Right lobe of liver (tissue), 6 donors: ENCODE data around the gene HOXB7. TPM values are rescaled to one million over a fixed set of nuclear protein-coding genes. Genes with fewer than 3 reads are reported as not detected.

Source experiments
- ATAC-seq, 4 donors: fragments of 200-7000 bp; cut with Tn5 transposase; one replicate each; pipeline ENCODE4 v1.9.1; 2020; ENCODE audit warnings: mild to moderate bottlenecking in 4 of 4, moderate library complexity in 4 of 4
- DNase-seq, 3 donors: peaks; one replicate each; pipeline ENCODE4 v3.0.0-alpha.2; 2020
- H3K27ac ChIP-seq, 3 donors: fragments of 200-600 bp; one replicate each; pipeline ENCODE4 v1.8.0; 2022
- H3K27me3 ChIP-seq, 2 donors: fragments of 200-600 bp; one replicate each; pipeline ENCODE4 v1.8.0; 2022
- H3K36me3 ChIP-seq, 4 donors: fragments of 200-600 bp; sonication (generic) in 1 of 4; one replicate each; pipeline versions ENCODE4 v1.5.1 to v1.8.0; 2017 to 2022; ENCODE audit warnings: control low read depth in 1 of 4
- H3K4me1 ChIP-seq, 4 donors: fragments of 200-600 bp; sonication (generic) in 1 of 4; one replicate each; pipeline versions ENCODE4 v1.5.1 to v1.8.0; 2017 to 2022; ENCODE audit warnings: control low read depth in 1 of 4
- H3K4me3 ChIP-seq, 3 donors: fragments of 200-600 bp; one replicate each; pipeline ENCODE4 v1.8.0; 2022
- H3K9me3 ChIP-seq, 4 donors: fragments of 200-600 bp; sonication (generic) in 1 of 4; one replicate each; pipeline versions ENCODE4 v1.5.1 to v1.8.0; 2017 to 2022; ENCODE audit warnings: control low read depth in 1 of 4
- CTCF ChIP-seq, 4 donors: fragments of 200-600 bp in 3 of 4; fragments of 450-650 bp in 1 of 4; IDR thresholded peaks; one replicate each; pipeline versions ENCODE4 v1.5.1 to v1.8.0; 2016 to 2022; ENCODE audit warnings: antibody characterized with exemption in 4 of 4, mild to moderate bottlenecking in 2 of 4
- POLR2A ChIP-seq: fragments of 450-650 bp; IDR thresholded peaks from one replicate; pipeline ENCODE4 v1.6.1; 2017; ENCODE audit warnings: antibody characterized with exemption, mild to moderate bottlenecking
- WGBS: methylation state at CpG from one replicate; pipeline ENCODE4 v1.1.6; 2018; ENCODE audit warnings: low coverage, low lambda C conversion rate; ENCODE audit not compliant: insufficient coverage; ENCODE audit errors: missing lambda C conversion rate; 5-methylcytosine and 5-hydroxymethylcytosine counted together
- intact Hi-C, 2 donors: fragments of 100-400 bp; cut with DNase I; formaldehyde crosslinking; loops; one replicate each; pipeline versions ENCODE4 v1.11.2 to v1.14.1; 2022
- total RNA-seq, 6 experiments: library from RNA; depleted of rRNA in 2 of 6; stranded (reverse); fragments of >200 nt in 2 of 6; fragmentation: NEBNext Ultra II Directional in 3 of 6; extraction: Animal tissue kit (Norgen Biotek cat#: 25700) in 3 of 6; gene quantifications; one replicate each; pipeline versions ENCODE4 v1.1.0 to v1.2.4, GENCODE V29; 2016 to 2023
- donor health status: DM: no; HTN: yes; CAD: no.
- donor health status: DM: no; HTN: no; CAD: no.
- donor health status: DM: no; HTN: no; CAD: no.
- donor health status: DM: no; HTN: yes; CAD: no.
- donor health status: DM: no; HTN: yes; CAD: no.

The HOXB7 gene
- total RNA-seq, 6 experiments from 2014 or later, result 0.16 to 0.79 (median 0.30) TPM; not detected in 2

DNA sequence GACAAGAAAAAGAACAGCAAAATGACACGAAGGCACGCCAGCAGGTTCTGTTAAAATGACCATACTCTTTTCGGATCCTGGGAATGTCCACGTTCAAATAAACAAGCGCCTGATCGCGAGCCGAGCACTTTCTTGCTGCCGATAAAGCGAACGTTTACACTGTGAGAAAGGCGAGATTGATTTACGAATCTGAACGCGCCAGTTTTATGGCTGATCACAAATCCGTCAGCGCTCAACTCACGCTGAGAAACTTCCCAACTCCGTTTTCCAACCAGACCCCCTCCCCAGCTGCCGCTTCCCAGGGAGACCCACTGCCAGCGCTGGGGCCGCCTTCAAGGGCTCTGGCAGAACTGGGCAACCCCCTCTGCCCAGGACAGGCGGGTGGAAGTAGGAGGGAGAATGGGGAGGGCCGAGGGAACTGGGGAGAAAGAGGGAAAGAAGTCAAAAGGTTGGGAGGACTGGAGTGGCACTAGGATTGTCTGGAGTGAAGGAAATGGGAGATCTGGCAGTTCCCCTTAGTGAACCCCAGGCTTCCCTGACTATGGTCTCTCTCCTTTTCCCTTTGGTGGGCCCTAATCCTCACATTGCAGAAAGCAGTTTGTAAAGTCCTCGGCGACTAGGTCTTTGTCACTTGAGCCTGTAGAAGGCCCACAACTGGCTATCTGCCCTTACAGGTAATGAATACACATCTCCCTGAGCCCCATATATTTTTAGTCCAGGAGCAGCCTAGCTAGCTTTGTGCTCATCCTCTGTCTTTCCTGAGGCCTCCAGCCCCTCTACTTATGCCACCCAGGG, 39.6 kb downstream of the HOXB7 start:
- peak overlapping the region; percentile 31 to 43 (median 33) for H3K27ac ChIP-seq
- 14% methylated on average over 21 of the region's 26 CpGs for WGBS
- no peaks in the 10 kb centered on the region for H3K4me1 ChIP-seq
- intact Hi-C loops, result no loop called here
- TF ChIP-seq POLR2A (no peak), CTCF (IDR thresholded peaks at IDR 0.05) (no peak)
- H3K4me3 ChIP-seq, result no peak overlapping the region
- no peaks in the 10 kb centered on the region for H3K9me3 ChIP-seq
- no peaks in the 10 kb centered on the region for H3K36me3 ChIP-seq
- ATAC-seq (no peak), DNase-seq (no peak)
- peaks cover 0 to 11% of the 10 kb centered on the region in 2 donors for H3K27me3 ChIP-seq

DNA sequence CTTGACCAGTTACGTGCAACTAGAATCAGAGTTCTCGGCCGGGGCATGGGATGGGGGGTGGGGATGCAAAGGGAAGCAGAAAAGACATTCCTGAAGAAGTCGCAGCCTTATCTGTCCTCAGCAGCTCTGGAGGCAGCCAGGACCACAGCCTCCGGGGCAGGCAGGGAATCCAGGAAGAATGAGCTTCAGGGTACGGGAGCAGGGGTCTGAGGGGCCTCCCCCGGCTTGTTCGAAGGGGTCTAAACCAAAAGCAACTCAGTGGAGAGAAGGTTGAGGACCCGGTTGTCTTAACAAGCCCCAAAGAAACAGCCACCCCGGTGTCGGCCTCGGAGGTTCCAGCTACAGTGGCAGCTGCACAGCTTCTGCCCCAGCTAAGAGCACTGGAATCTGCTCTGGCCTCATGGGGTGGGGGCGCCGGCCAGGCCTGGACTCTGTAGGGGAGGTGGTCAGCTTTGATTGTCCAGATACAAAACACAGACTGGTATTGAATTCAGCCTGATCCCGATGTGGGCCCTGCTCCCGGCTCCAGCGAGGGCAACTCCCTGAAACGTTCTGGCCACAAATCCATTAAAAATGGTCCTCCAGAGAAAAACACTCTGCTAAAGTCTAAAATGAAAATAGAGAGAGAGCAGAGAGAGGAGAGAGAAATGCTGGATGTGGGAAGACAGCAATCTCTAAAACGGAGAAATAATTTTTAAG, 40.3 kb downstream of the HOXB7 start:
- H3K4me3 ChIP-seq, result no peak overlapping the region
- H3K27me3 ChIP-seq, result peaks cover 0 to 4% of the 10 kb centered on the region in 2 donors
- no peak for DNase-seq
- intact Hi-C loops, result no loop called here
- no peak for TF ChIP-seq POLR2A
- TF ChIP-seq CTCF (IDR thresholded peaks at IDR 0.05), result no peak
- H3K27ac ChIP-seq, result peak overlapping the region; percentile 21 to 43 (median 33)
- H3K36me3 ChIP-seq, result no peaks in the 10 kb centered on the region
- no peaks in the 10 kb centered on the region for H3K4me1 ChIP-seq
- WGBS, result 9% methylated on average over 18 of the region's 19 CpGs
- ATAC-seq, result peak; percentile 14 to 54 (median 48)
- H3K9me3 ChIP-seq, result no peaks in the 10 kb centered on the region

GRCh38 chr17:48569674-48570324, 41.0 kb downstream of the HOXB7 start:
- Histone ChIP-seq H3K9me3 (no peaks in the 10 kb centered on the region), H3K4me3 (no peak overlapping the region), H3K27ac (peak overlapping the region in 1 of 3 donors; percentile 42), H3K27me3 (peaks cover 0 to 4% of the 10 kb centered on the region in 2 donors), H3K36me3 (no peaks in the 10 kb centered on the region), H3K4me1 (no peaks in the 10 kb centered on the region)
- TF ChIP-seq POLR2A (no peak), CTCF (IDR thresholded peaks at IDR 0.05) (no peak)
- intact Hi-C loops, result no loop called here
- DNase-seq, result no peak
- 17% methylated on average over 6 of the region's 6 CpGs for WGBS
- ATAC-seq, result no peak

GRCh38 chr17:48569240-48569582, 41.6 kb downstream of the HOXB7 start:
- peak overlapping the region in 1 of 3 donors; percentile 10 for H3K27ac ChIP-seq
- peaks cover 0 to 4% of the 10 kb centered on the region in 2 donors for H3K27me3 ChIP-seq
- intact Hi-C loops, result no loop called here
- no peaks in the 10 kb centered on the region for H3K9me3 ChIP-seq
- 12% methylated on average over 3 of the region's 3 CpGs for WGBS
- no peaks in the 10 kb centered on the region for H3K4me1 ChIP-seq
- DNase-seq, result no peak
- H3K4me3 ChIP-seq, result no peak overlapping the region
- no peaks in the 10 kb centered on the region for H3K36me3 ChIP-seq
- TF ChIP-seq POLR2A (no peak), CTCF (IDR thresholded peaks at IDR 0.05) (no peak)
- ATAC-seq, result no peak
